ENCODE data around the gene HIBADH.

DNA sequence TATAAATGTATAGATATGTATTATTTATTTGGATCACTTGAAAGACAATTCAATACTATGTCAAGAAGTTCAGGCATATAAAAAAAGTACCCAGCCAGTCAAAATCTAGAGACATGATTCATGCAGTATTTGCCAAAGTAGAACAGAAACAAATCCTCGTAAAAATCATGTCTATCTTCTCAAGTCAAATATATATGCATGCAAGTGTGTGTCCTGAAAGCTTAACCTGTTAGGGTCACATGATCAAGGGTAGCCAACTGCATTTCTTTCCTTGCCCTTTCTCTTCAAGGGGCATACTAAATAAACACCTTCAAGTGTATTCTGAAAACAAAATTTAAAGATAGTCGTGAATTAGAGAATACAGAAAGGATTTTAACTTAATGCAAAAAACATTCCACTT lies 107.0 kb downstream of the HIBADH start:
- TF ChIP-seq ELF4 (IDR thresholded peaks at IDR 0.05): no peak
- no peak for TF ChIP-seq BHLHE40 (IDR thresholded peaks at IDR 0.05; ENCODE audit: borderline replicate concordance)
- TF ChIP-seq NFRKB (IDR thresholded peaks at IDR 0.05): no peak
- TF ChIP-seq SUZ12 (IDR thresholded peaks at IDR 0.05): no peak
- TF ChIP-seq FOXK2 (IDR thresholded peaks at IDR 0.05): no peak
- TF ChIP-seq SP1 (IDR thresholded peaks at IDR 0.05): no peak
- no peak for TF ChIP-seq TARDBP (IDR thresholded peaks at IDR 0.05)
- TF ChIP-seq LEF1 (IDR thresholded peaks at IDR 0.05; ENCODE audit: borderline replicate concordance): no peak
- TF ChIP-seq FOXM1 (IDR thresholded peaks at IDR 0.05; ENCODE audit: borderline replicate concordance): no peak
- TF ChIP-seq FOXA1 (IDR thresholded peaks at IDR 0.05): no peak
- no peak for TF ChIP-seq CTBP1 (IDR thresholded peaks at IDR 0.05; ENCODE audit: borderline replicate concordance)
- TF ChIP-seq, protein P1, sequence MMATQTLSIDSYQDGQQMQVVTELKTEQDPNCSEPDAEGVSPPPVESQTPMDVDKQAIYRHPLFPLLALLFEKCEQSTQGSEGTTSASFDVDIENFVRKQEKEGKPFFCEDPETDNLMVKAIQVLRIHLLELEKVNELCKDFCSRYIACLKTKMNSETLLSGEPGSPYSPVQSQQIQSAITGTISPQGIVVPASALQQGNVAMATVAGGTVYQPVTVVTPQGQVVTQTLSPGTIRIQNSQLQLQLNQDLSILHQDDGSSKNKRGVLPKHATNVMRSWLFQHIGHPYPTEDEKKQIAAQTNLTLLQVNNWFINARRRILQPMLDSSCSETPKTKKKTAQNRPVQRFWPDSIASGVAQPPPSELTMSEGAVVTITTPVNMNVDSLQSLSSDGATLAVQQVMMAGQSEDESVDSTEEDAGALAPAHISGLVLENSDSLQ (IDR thresholded peaks at IDR 0.05): no peak
- TF ChIP-seq HDGF (IDR thresholded peaks at IDR 0.05; ENCODE audit: borderline replicate concordance): no peak
